ENCODE measurements around the gene CFAP157. TPM values are rescaled to one million over a fixed set of nuclear protein-coding genes. Genes with fewer than 3 reads are reported as not detected.

CFAP157 gene
- total RNA-seq: not detected

DNA sequence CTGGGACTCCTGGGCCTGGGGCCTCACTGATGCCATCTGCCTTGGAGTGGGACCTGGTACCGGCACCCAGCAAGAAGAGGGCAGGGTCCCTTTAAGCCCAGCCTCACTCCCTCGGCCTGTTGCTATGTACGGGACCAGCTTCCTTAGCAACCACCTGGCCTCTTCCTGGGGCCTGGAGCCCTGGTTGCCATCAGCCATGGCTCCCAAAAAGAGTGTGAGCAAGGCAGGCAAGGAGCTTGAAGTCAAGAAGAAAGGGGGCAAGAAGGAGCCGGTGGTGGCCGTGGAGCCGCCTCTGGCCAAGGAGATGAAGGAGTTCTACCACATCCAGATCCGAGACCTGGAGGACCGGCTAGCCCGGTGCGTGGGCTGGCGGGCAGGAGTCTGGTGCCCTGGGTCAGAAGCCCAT is at the start of gene CFAP157:
Gene CFAP157 (plus strand): TSS at position 153 of the 406 bp plus-strand sequence. CDS start 44 bp downstream, at position 197.
- no peaks in the 10 kb centered on the region for H3K4me1 ChIP-seq
- no peak for DNase-seq (ENCODE audit: extremely low spot score in 2 of 2)
- H3K4me3 ChIP-seq: no peak within 1 kb of the TSS
- no peak within 1 kb of the TSS for H3K27ac ChIP-seq
- H3K27me3 ChIP-seq: no peaks in the 10 kb centered on the region
- no peaks in the 10 kb centered on the region for H3K36me3 ChIP-seq
- TF ChIP-seq POLR2A (IDR thresholded peaks at IDR 0.05): no peak
- no peak for TF ChIP-seq POLR2AphosphoS5 (IDR thresholded peaks at IDR 0.05; ENCODE audit: insufficient read depth in 1 of 2, low read depth in 1 of 2)
- TF ChIP-seq, protein P1, sequence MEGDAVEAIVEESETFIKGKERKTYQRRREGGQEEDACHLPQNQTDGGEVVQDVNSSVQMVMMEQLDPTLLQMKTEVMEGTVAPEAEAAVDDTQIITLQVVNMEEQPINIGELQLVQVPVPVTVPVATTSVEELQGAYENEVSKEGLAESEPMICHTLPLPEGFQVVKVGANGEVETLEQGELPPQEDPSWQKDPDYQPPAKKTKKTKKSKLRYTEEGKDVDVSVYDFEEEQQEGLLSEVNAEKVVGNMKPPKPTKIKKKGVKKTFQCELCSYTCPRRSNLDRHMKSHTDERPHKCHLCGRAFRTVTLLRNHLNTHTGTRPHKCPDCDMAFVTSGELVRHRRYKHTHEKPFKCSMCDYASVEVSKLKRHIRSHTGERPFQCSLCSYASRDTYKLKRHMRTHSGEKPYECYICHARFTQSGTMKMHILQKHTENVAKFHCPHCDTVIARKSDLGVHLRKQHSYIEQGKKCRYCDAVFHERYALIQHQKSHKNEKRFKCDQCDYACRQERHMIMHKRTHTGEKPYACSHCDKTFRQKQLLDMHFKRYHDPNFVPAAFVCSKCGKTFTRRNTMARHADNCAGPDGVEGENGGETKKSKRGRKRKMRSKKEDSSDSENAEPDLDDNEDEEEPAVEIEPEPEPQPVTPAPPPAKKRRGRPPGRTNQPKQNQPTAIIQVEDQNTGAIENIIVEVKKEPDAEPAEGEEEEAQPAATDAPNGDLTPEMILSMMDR (IDR thresholded peaks at IDR 0.05): no peak
- H3K9me3 ChIP-seq: no peaks in the 10 kb centered on the region
- intact Hi-C loops (cut with DNase I): no loop called here

DNA sequence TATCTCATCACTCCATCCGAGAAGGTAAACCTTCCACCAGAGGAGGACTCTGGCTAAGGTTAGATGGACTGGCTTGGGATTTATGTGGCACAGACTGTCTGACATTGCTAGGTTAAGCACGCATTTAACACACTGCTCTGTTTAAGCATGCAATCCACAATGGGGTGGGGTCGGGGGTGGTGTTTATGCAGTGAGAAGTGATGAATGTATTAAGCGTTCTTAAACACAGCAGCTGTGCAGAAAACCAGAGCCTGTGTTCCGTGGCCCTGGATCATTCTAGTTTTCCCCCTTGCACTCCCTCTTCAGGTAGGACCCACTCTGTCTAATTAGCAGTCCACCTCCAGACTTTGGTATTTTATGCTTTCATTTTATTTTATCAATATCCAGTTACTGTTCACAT is 48.4 kb upstream of the CFAP157 start:
- Histone ChIP-seq H3K27ac (no peak overlapping the region), H3K36me3 (peaks cover 0 to 27% of the 10 kb centered on the region in 2 donors), H3K9me3 (no peaks in the 10 kb centered on the region), H3K27me3 (no peaks in the 10 kb centered on the region), H3K4me1 (no peaks in the 10 kb centered on the region), H3K4me3 (no peak overlapping the region)
- intact Hi-C loops (cut with DNase I): no loop called here
- no peak for DNase-seq (ENCODE audit: extremely low spot score in 2 of 2)
- TF ChIP-seq POLR2AphosphoS5 (IDR thresholded peaks at IDR 0.05; ENCODE audit: insufficient read depth in 1 of 2, low read depth in 1 of 2) (no peak), POLR2A (IDR thresholded peaks at IDR 0.05) (no peak)

DNA sequence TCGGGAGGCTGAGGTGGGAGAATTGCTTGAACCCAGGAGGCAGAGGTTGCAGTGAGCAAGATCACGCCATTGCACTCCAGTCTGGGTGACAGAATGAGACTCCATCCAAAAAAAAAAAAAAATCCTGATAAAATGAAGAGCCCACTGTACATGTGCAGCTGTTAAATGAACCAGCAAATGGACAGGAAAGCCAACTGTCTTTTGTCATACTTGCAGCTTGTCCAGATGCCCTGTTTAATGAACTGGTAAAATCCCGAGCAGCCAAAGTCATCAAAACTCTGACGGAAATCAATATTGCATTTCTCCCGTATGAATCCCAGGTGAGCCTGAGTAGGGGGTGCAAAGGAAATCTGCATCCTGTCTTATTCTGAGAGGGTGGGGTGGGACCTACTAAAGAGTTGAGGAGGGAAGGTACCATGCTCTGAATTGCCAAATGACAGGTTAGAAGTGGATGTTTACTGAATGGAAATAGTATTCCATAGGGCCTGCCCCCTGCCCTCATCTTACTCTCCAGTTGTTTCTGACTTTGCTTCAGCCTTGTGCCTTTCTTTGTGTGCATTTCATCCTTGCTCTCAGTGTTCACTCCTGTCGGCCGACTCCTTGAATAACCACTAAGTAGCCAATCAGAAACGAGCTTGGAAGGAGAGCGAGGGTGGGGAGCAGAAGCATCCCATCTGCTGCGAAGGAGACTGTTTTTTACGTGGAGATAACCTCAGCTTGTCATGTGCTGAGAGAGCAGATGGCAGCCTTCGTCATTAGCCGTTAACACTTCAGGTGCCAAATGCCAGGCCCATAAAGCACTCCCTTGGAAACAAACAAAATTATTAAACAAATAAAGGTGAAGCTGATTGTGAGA is 45.7 kb upstream of the CFAP157 start:
- Histone ChIP-seq H3K9me3 (no peaks in the 10 kb centered on the region), H3K4me3 (no peak overlapping the region), H3K4me1 (peaks cover 15% of the 10 kb centered on the region), H3K36me3 (peaks cover 0 to 32% of the 10 kb centered on the region in 2 donors), H3K27ac (no peak overlapping the region), H3K27me3 (no peaks in the 10 kb centered on the region)
- no peak for TF ChIP-seq POLR2AphosphoS5 (IDR thresholded peaks at IDR 0.05; ENCODE audit: insufficient read depth in 1 of 2, low read depth in 1 of 2)
- DNase-seq (ENCODE audit: extremely low spot score in 2 of 2): no peak
- intact Hi-C loops (cut with DNase I): no loop called here

DNA sequence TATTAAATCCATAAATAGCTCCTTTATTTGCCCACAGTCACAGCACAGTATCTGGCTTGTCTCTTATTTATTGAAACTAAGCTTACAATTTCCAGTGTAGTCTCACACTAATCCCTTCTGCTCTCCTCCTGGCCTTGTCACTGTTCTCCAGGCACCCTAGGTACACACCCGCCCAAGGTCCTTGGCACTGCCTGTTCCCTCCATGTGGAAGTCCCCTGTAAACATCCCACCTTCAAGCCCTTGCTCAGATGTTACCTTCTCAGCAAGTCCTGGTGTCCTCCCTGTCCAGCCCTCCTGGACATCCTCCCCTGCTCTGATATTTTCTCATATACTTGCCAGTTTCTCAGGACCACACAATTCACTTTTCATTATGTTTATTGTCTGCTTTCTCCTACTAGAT is 44.2 kb upstream of the CFAP157 start:
- H3K4me3 ChIP-seq: no peak overlapping the region
- intact Hi-C loops (cut with DNase I): no loop called here
- H3K36me3 ChIP-seq: peaks cover 0 to 32% of the 10 kb centered on the region in 2 donors
- TF ChIP-seq POLR2AphosphoS5 (IDR thresholded peaks at IDR 0.05; ENCODE audit: insufficient read depth in 1 of 2, low read depth in 1 of 2): no peak
- H3K4me1 ChIP-seq: peaks cover 15% of the 10 kb centered on the region
- DNase-seq (ENCODE audit: extremely low spot score in 2 of 2): no peak
- no peaks in the 10 kb centered on the region for H3K27me3 ChIP-seq
- H3K9me3 ChIP-seq: no peaks in the 10 kb centered on the region
- no peak overlapping the region for H3K27ac ChIP-seq

DNA sequence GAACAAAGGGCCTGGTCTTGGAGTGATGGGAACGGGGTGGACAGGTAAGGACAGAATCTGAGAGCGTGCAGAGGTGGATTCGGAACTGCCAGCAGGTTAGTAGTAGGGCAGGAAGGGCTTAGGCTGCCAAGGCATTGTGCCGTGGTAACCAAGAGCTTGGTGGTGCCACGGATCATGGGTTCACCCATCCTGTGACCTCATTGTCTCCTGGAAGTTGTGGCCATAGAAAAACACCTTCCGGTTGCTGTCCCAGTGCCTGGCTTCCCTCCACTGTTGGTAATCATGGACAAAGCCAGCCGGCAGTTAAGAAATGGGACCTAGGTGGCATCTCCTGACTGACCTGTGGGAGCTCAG is 42.5 kb upstream of the CFAP157 start:
- H3K4me3 ChIP-seq: no peak overlapping the region
- intact Hi-C loops (cut with DNase I): no loop called here
- TF ChIP-seq POLR2AphosphoS5 (IDR thresholded peaks at IDR 0.05; ENCODE audit: insufficient read depth in 1 of 2, low read depth in 1 of 2) (no peak), POLR2A (IDR thresholded peaks at IDR 0.05) (no peak)
- no peaks in the 10 kb centered on the region for H3K27me3 ChIP-seq
- H3K9me3 ChIP-seq: no peaks in the 10 kb centered on the region
- peak overlapping the region; percentile 73 for H3K27ac ChIP-seq
- peaks cover 15% of the 10 kb centered on the region for H3K4me1 ChIP-seq
- DNase-seq (ENCODE audit: extremely low spot score in 2 of 2): no peak
- peaks cover 0 to 25% of the 10 kb centered on the region in 2 donors for H3K36me3 ChIP-seq

DNA sequence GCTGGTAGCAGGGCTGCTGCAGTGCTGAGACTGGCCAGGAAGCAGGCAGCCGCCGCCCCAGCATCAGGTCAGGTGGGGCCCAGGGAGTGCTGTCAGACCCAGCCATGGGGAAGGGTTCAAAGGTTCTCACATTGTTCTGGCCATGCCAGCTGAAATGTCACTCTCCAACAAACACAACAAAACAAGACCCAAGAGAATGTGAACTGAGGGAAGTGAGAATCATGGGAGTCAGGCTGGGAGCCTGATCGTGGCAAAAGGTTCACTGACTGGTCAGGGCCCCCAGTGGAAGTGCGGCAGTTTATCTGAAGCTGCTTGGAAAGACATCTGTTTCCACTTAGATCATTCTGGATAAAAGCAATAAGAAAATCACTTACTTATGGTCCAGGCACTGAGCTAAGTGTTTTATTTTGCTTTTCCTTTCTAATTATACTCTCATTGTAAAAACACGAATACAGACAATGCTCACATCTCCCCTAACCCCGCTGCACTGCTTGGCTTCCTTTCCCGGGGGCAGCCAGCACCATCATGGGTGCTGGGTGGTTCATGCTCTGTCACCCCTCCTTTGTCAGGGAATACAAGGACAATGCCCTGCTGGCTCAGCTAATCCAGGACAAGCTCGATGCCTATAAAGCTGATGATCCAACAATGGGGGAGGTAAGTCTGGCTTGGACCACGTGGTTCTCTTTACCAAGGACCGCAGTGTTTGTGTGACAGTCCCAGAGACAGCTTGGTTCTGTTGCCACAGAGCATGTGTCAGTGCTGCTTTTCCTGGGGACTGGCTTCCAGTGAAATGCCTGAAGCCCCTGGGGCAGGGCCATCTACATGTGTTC is 41.9 kb upstream of the CFAP157 start:
- Histone ChIP-seq H3K27ac (peak overlapping the region; percentile 73), H3K4me3 (no peak overlapping the region), H3K9me3 (no peaks in the 10 kb centered on the region), H3K4me1 (peaks cover 15% of the 10 kb centered on the region), H3K27me3 (no peaks in the 10 kb centered on the region), H3K36me3 (peaks cover 0 to 31% of the 10 kb centered on the region in 2 donors)
- no peak for DNase-seq (ENCODE audit: extremely low spot score in 2 of 2)
- TF ChIP-seq, protein P1 (IDR thresholded peaks at IDR 0.05): no peak
- no peak for TF ChIP-seq POLR2A (IDR thresholded peaks at IDR 0.05)
- no peak for TF ChIP-seq POLR2AphosphoS5 (IDR thresholded peaks at IDR 0.05; ENCODE audit: insufficient read depth in 1 of 2, low read depth in 1 of 2)
- intact Hi-C loops (cut with DNase I): no loop called here

Measured in vagina (tissue), 2 donors.